Nephron (organoid): ENCODE data around the gene IGF1R.

Source experiments
- H3K27ac Mint-ChIP-seq, 3 experiments: 2 replicates each; pipeline ENCODE4 v1.8.0; 2020; ENCODE audit warnings: mixed read lengths in 3 of 3, mild to moderate bottlenecking in 2 of 3, moderate library complexity in 1 of 3
- H3K27me3 Mint-ChIP-seq: 2 replicates; pipeline ENCODE4 v1.8.0; 2021; ENCODE audit warnings: low read depth, mild to moderate bottlenecking, moderate library complexity, mixed read lengths
- H3K36me3 Mint-ChIP-seq: 2 replicates; pipeline ENCODE4 v1.8.0; 2020; ENCODE audit warnings: low read depth, mixed read lengths
- H3K4me1 Mint-ChIP-seq: 2 replicates; pipeline ENCODE4 v1.8.0; 2020; ENCODE audit warnings: mixed read lengths
- H3K4me3 Mint-ChIP-seq, 3 experiments: 2 replicates each; pipeline ENCODE4 v1.8.0; 2020; ENCODE audit warnings: mild to moderate bottlenecking in 3 of 3, mixed read lengths in 3 of 3, moderate library complexity in 2 of 3
- H3K9me3 Mint-ChIP-seq: 2 replicates; pipeline ENCODE4 v1.8.0; 2020; ENCODE audit warnings: mixed read lengths
- TF ChIP-seq, protein P1 (sequence below), 3 experiments: fragments of 200-600 bp; sonication (generic); IDR thresholded peaks; one replicate each; pipeline ENCODE4 v1.5.0; 2021; ENCODE audit warnings: antibody characterized with exemption in 3 of 3; ENCODE audit not compliant: unreplicated experiment in 3 of 3

Gene IGF1R

DNA sequence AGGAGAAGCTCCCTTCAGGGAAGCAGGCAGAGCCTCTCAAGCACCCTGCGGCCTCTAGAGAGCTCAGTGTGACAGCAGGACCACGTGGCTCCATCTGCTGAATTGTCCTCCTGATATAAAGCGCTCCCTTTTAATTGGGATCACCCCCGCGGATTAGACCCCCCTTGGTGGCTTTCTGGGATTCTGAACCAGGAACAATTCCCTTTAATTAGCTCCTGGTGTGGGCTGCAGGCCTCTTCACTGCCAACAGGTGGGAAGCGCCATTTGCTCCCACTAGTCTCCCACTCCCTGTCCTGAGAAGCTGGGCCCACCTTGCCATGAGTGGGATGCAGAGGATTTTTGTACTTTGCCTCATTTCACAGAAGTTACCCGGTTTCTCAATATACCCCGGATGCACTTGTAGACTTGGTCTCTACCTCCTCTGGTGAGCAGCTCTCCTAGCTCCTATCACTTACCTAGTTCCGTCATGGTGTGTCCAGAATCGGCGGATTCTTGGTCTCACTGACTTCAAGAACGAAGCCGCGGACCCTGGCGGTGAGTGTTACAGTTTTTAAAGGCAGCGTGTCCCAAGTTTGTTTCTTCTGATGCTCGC, 358.7 kb downstream of the IGF1R start:
- H3K9me3 Mint-ChIP-seq, result no peaks in the 10 kb centered on the region
- no peaks in the 10 kb centered on the region for H3K36me3 Mint-ChIP-seq
- H3K27me3 Mint-ChIP-seq, result peaks cover 3% of the 10 kb centered on the region
- TF ChIP-seq, protein P1, sequence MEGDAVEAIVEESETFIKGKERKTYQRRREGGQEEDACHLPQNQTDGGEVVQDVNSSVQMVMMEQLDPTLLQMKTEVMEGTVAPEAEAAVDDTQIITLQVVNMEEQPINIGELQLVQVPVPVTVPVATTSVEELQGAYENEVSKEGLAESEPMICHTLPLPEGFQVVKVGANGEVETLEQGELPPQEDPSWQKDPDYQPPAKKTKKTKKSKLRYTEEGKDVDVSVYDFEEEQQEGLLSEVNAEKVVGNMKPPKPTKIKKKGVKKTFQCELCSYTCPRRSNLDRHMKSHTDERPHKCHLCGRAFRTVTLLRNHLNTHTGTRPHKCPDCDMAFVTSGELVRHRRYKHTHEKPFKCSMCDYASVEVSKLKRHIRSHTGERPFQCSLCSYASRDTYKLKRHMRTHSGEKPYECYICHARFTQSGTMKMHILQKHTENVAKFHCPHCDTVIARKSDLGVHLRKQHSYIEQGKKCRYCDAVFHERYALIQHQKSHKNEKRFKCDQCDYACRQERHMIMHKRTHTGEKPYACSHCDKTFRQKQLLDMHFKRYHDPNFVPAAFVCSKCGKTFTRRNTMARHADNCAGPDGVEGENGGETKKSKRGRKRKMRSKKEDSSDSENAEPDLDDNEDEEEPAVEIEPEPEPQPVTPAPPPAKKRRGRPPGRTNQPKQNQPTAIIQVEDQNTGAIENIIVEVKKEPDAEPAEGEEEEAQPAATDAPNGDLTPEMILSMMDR (IDR thresholded peaks at IDR 0.05; ENCODE audit: unreplicated experiment in 3 of 3), result no peak
- H3K27ac Mint-ChIP-seq, result peak overlapping the region in 1 of 3 experiments; percentile 50
- peaks cover 38% of the 10 kb centered on the region for H3K4me1 Mint-ChIP-seq
- peak overlapping the region in 1 of 3 experiments; percentile 49 for H3K4me3 Mint-ChIP-seq

DNA sequence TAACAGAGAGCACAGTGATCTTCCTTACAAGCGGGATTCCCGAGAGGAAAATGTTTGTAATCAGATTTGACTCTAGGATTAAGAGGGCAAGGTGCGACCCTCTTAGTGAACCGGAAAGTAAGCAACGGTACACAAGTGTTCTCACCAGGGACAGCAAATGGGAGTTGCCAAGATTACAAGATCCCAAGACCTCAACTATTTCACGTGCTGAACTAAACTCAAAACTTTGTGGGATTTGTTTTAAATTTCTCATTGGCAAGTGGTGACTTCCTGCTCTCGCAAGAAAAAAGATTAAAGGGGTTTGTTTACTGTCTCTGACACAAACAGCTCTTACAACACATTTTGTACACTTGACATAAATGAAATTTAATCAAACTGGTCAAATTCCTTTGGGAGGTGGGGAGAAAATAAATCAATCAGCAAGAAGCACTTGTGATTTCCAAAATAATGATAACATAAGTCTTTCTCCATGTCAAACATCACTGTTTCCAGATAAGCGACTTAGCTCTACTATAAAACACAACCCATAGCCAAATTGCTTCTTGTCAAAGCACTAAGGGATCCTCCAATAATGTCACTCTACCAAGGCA, 361.5 kb downstream of the IGF1R start:
- H3K4me1 Mint-ChIP-seq, result peaks cover 38% of the 10 kb centered on the region
- H3K27ac Mint-ChIP-seq, result peak overlapping the region in 2 of 3 experiments; percentile 31 to 40
- TF ChIP-seq, protein P1 (IDR thresholded peaks at IDR 0.05; ENCODE audit: unreplicated experiment in 3 of 3), result no peak
- no peak overlapping the region for H3K4me3 Mint-ChIP-seq
- no peaks in the 10 kb centered on the region for H3K36me3 Mint-ChIP-seq
- no peaks in the 10 kb centered on the region for H3K9me3 Mint-ChIP-seq
- peaks cover 3% of the 10 kb centered on the region for H3K27me3 Mint-ChIP-seq

DNA sequence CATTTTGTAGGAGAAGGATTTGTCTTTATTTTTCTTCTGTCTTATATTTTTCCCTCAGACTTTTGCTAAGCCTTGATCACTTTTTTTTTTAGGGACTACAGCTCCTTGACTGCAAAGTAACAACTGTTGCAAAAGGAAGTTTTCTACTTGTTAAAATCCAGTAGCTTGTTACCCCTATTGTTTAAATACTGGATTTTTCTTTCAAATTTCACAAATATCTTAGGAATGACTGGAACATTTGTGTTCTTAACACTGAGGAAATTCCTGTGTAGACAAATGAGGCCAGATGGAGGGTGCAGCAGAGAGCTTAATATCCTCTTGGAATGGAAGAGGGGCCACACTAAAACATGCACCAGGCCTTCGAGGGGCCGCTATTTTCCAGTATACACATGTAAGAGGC, 362.4 kb downstream of the IGF1R start:
- Mint-ChIP-seq H3K9me3 (no peaks in the 10 kb centered on the region), H3K27me3 (peaks cover 4% of the 10 kb centered on the region), H3K36me3 (no peaks in the 10 kb centered on the region), H3K4me1 (peaks cover 40% of the 10 kb centered on the region), H3K4me3 (peak overlapping the region in 2 of 3 experiments; percentile 8 to 30), H3K27ac (peak overlapping the region; percentile 40 to 80 (median 63))
- TF ChIP-seq, protein P1 (IDR thresholded peaks at IDR 0.05; ENCODE audit: unreplicated experiment in 3 of 3), result no peak
